CD4-positive, CD25-positive, alpha-beta regulatory T cell (primary cell): ENCODE measurements around the gene CD27. TPM values are rescaled to one million over a fixed set of nuclear protein-coding genes. Genes with fewer than 3 reads are reported as not detected.
A peak's percentile ranks its signal among the peaks of the same experiment; 100 is the strongest.

Experiments
- ATAC-seq, 2 donors: fragments of 150-1000 bp; cut with Tn5 transposase; one replicate each; pipeline ENCODE4 v1.10.0; 2021; ENCODE audit warnings: low read depth in 2 of 2, moderate number of reproducible peaks in 2 of 2, moderate library complexity in 1 of 2
- DNase-seq, 3 donors: peaks; one replicate each; pipeline versions ENCODE4 v3.0.0 to v3.0.0-alpha.2; 2012 to 2022; ENCODE audit warnings: mixed read lengths in 1 of 3
- H3K27ac ChIP-seq: one replicate; pipeline ENCODE4 v1.7.0; 2013; ENCODE audit warnings: mild to moderate bottlenecking, low read length; ENCODE audit not compliant: insufficient read depth, poor library complexity, severe bottlenecking
- H3K27me3 ChIP-seq: one replicate; pipeline ENCODE4 v1.7.0; 2013; ENCODE audit warnings: low read length; ENCODE audit not compliant: control insufficient read depth, insufficient read depth
- H3K36me3 ChIP-seq: one replicate; pipeline ENCODE4 v1.7.0; 2013; ENCODE audit warnings: mild to moderate bottlenecking, low read length, moderate library complexity; ENCODE audit not compliant: control insufficient read depth, insufficient read depth
- H3K4me1 ChIP-seq: 2 replicates; pipeline ENCODE4 v1.7.0; 2013; ENCODE audit warnings: mild to moderate bottlenecking, low read length; ENCODE audit not compliant: insufficient read depth, control insufficient read depth, poor library complexity, severe bottlenecking
- H3K4me3 ChIP-seq: one replicate; pipeline ENCODE4 v1.7.0; 2013; ENCODE audit warnings: low read depth, mild to moderate bottlenecking, low read length, moderate library complexity
- H3K9me3 ChIP-seq, 2 experiments: 1 replicate in 1 of 2; 2 replicates in 1 of 2; pipeline ENCODE4 v1.7.0; 2013; ENCODE audit warnings: low read length in 2 of 2, mild to moderate bottlenecking in 1 of 2, moderate library complexity in 1 of 2; ENCODE audit not compliant: control insufficient read depth in 2 of 2
- H3K27ac Mint-ChIP-seq, 3 donors: one replicate each; pipeline ENCODE4 v1.8.0; 2020 to 2022; ENCODE audit warnings: mild to moderate bottlenecking in 3 of 3, mixed read lengths in 3 of 3, moderate library complexity in 2 of 3
- H3K27me3 Mint-ChIP-seq: one replicate; pipeline ENCODE4 v1.8.0; 2022; ENCODE audit warnings: mild to moderate bottlenecking, mixed read lengths
- H3K36me3 Mint-ChIP-seq: one replicate; pipeline ENCODE4 v1.8.0; 2020; ENCODE audit warnings: mixed read lengths
- H3K4me1 Mint-ChIP-seq, 4 donors: one replicate each; pipeline ENCODE4 v1.8.0; 2020 to 2022; ENCODE audit warnings: mixed read lengths in 4 of 4, mild to moderate bottlenecking in 1 of 4
- H3K4me3 Mint-ChIP-seq, 4 donors: one replicate each; pipeline ENCODE4 v1.8.0; 2020 to 2022; ENCODE audit warnings: mild to moderate bottlenecking in 4 of 4, mixed read lengths in 4 of 4, moderate library complexity in 3 of 4
- H3K9me3 Mint-ChIP-seq, 7 donors: one replicate each; pipeline ENCODE4 v1.8.0; 2020 to 2022; ENCODE audit warnings: mixed read lengths in 7 of 7, mild to moderate bottlenecking in 3 of 7, moderate library complexity in 2 of 7
- polyA plus RNA-seq, 4 donors: library from polyadenylated mRNA; unstranded; fragments of 300-500 nt; fragmentation: Illumina TruSeq; gene quantifications; one replicate each; pipeline ENCODE4 v1.2.3, GENCODE V29; 2021
- total RNA-seq: library from RNA; stranded (reverse); gene quantifications from one replicate; pipeline ENCODE4 v1.2.3, GENCODE V29; 2022

The CD27 gene
- total and polyA plus RNA-seq, 5 donors from 2014 or later, result 156 to 707 (median 624) TPM

- H3K4me3 ChIP-seq, result no peak overlapping the region
- DNase-seq (no peak), ATAC-seq (no peak)
- H3K27me3 ChIP-seq, result no peaks in the 10 kb centered on the region
- H3K27me3 Mint-ChIP-seq, result no peaks in the 10 kb centered on the region
- peaks cover 21% of the 10 kb centered on the region for H3K4me1 ChIP-seq
- no peak overlapping the region for H3K4me3 Mint-ChIP-seq
- H3K9me3 ChIP-seq, result no peaks in the 10 kb centered on the region
- peaks cover 10 to 49% (median 22%) of the 10 kb centered on the region in 4 donors for H3K4me1 Mint-ChIP-seq
- H3K27ac Mint-ChIP-seq, result peak overlapping the region in 2 of 3 donors; percentile 26 to 83
- H3K9me3 Mint-ChIP-seq, result no peaks in the 10 kb centered on the region
- no peak overlapping the region for H3K27ac ChIP-seq
- H3K36me3 ChIP-seq, result no peaks in the 10 kb centered on the region
- no peaks in the 10 kb centered on the region for H3K36me3 Mint-ChIP-seq
Measured at GRCh38 chr12:6438345-6438744, 6.4 kb upstream of the CD27 start.

- Mint-ChIP-seq H3K4me1 (peaks cover 8 to 44% (median 20%) of the 10 kb centered on the region in 4 donors), H3K27me3 (no peaks in the 10 kb centered on the region), H3K27ac (peak overlapping the region; percentile 14 to 93 (median 74)), H3K9me3 (no peaks in the 10 kb centered on the region), H3K36me3 (peaks cover 6% of the 10 kb centered on the region), H3K4me3 (peak overlapping the region in 1 of 4 donors; percentile 100)
- H3K4me3 ChIP-seq, result no peak overlapping the region
- H3K27me3 ChIP-seq, result no peaks in the 10 kb centered on the region
- H3K27ac ChIP-seq, result no peak overlapping the region
- no peaks in the 10 kb centered on the region for H3K9me3 ChIP-seq
- DNase-seq (no peak), ATAC-seq (no peak)
- H3K4me1 ChIP-seq, result peaks cover 16% of the 10 kb centered on the region
- no peaks in the 10 kb centered on the region for H3K36me3 ChIP-seq
Measured at GRCh38 chr12:6440391-6440790, 4.4 kb upstream of the CD27 start.

GRCh38 chr12:6442836-6443235 lies 1.9 kb upstream of the CD27 start:
- Histone ChIP-seq H3K4me3 (no peak overlapping the region), H3K27me3 (no peaks in the 10 kb centered on the region), H3K36me3 (peaks cover 1% of the 10 kb centered on the region), H3K4me1 (peaks cover 31% of the 10 kb centered on the region), H3K9me3 (no peaks in the 10 kb centered on the region), H3K27ac (no peak overlapping the region)
- Mint-ChIP-seq H3K27me3 (no peaks in the 10 kb centered on the region), H3K4me1 (peaks cover 8 to 55% (median 28%) of the 10 kb centered on the region in 4 donors), H3K4me3 (peak overlapping the region; percentile 44 to 100 (median 99)), H3K36me3 (peaks cover 27% of the 10 kb centered on the region), H3K9me3 (no peaks in the 10 kb centered on the region), H3K27ac (peak overlapping the region; percentile 69 to 99 (median 98))
- ATAC-seq, result no peak
- DNase-seq, result no peak

GRCh38 chr12:6443361-6443983 lies 1.3 kb upstream of the CD27 start:
- Histone ChIP-seq H3K36me3 (peaks cover 4% of the 10 kb centered on the region), H3K9me3 (no peaks in the 10 kb centered on the region), H3K27me3 (no peaks in the 10 kb centered on the region), H3K27ac (peak overlapping the region; percentile 99), H3K4me1 (peaks cover 37% of the 10 kb centered on the region), H3K4me3 (peak overlapping the region; percentile 72)
- DNase-seq (peak in 1 of 3 donors; percentile 52), ATAC-seq (no peak)
- Mint-ChIP-seq H3K27ac (peak overlapping the region; percentile 96 to 99 (median 98)), H3K9me3 (no peaks in the 10 kb centered on the region), H3K4me3 (peak overlapping the region; percentile 96 to 100 (median 99)), H3K4me1 (peaks cover 8 to 61% (median 33%) of the 10 kb centered on the region in 4 donors), H3K27me3 (no peaks in the 10 kb centered on the region), H3K36me3 (peaks cover 32% of the 10 kb centered on the region)

- no peak for DNase-seq
- Histone ChIP-seq H3K9me3 (no peaks in the 10 kb centered on the region), H3K4me3 (peak overlapping the region; percentile 72), H3K4me1 (peaks cover 43% of the 10 kb centered on the region), H3K27ac (peak overlapping the region; percentile 99), H3K27me3 (no peaks in the 10 kb centered on the region), H3K36me3 (peaks cover 4% of the 10 kb centered on the region)
- H3K9me3 Mint-ChIP-seq, result no peaks in the 10 kb centered on the region
- peak overlapping the region; percentile 96 to 99 (median 98) for H3K27ac Mint-ChIP-seq
- peak overlapping the region; percentile 96 to 100 (median 99) for H3K4me3 Mint-ChIP-seq
- peaks cover 32% of the 10 kb centered on the region for H3K36me3 Mint-ChIP-seq
- H3K27me3 Mint-ChIP-seq, result no peaks in the 10 kb centered on the region
- no peak for ATAC-seq
- peaks cover 8 to 65% (median 32%) of the 10 kb centered on the region in 4 donors for H3K4me1 Mint-ChIP-seq
Measured at GRCh38 chr12:6444031-6444430, 724 bp upstream of the CD27 start.

GRCh38 chr12:6450091-6450868 lies 5.5 kb downstream of the CD27 start:
- no peaks in the 10 kb centered on the region for H3K27me3 Mint-ChIP-seq
- H3K4me3 ChIP-seq, result peak overlapping the region; percentile 41

GRCh38 chr12:6450869-6451347 lies 6.2 kb downstream of the CD27 start:
- Histone ChIP-seq H3K4me3 (peak overlapping the region; percentile 41), H3K27me3 (no peaks in the 10 kb centered on the region), H3K27ac (peak overlapping the region; percentile 99), H3K9me3 (no peaks in the 10 kb centered on the region), H3K36me3 (peaks cover 30% of the 10 kb centered on the region), H3K4me1 (peaks cover 78% of the 10 kb centered on the region)
- Mint-ChIP-seq H3K4me1 (peaks cover 6 to 87% (median 52%) of the 10 kb centered on the region in 4 donors), H3K4me3 (peak overlapping the region; percentile 95 to 99 (median 98)), H3K36me3 (peaks cover 54% of the 10 kb centered on the region), H3K9me3 (peaks cover 0 to 1% (median 0%) of the 10 kb centered on the region in 7 donors), H3K27ac (peak overlapping the region; percentile 98 to 99 (median 98)), H3K27me3 (no peaks in the 10 kb centered on the region)
- DNase-seq (no peak), ATAC-seq (no peak)

More at GRCh38 chr12:6450091-6450868, 5.5 kb downstream of the CD27 start:
- Histone ChIP-seq H3K36me3 (peaks cover 27% of the 10 kb centered on the region), H3K4me1 (peaks cover 78% of the 10 kb centered on the region), H3K27me3 (no peaks in the 10 kb centered on the region), H3K27ac (peak overlapping the region; percentile 99), H3K9me3 (no peaks in the 10 kb centered on the region)
- ATAC-seq (no peak), DNase-seq (no peak)
- peaks cover 0 to 1% (median 0%) of the 10 kb centered on the region in 7 donors for H3K9me3 Mint-ChIP-seq
- H3K4me3 Mint-ChIP-seq, result peak overlapping the region; percentile 95 to 99 (median 98)
- peak overlapping the region; percentile 98 to 99 (median 98) for H3K27ac Mint-ChIP-seq
- peaks cover 5 to 81% (median 49%) of the 10 kb centered on the region in 4 donors for H3K4me1 Mint-ChIP-seq
- H3K36me3 Mint-ChIP-seq, result peaks cover 55% of the 10 kb centered on the region
